ENCODE measurements around the gene LIN7A.

DNA sequence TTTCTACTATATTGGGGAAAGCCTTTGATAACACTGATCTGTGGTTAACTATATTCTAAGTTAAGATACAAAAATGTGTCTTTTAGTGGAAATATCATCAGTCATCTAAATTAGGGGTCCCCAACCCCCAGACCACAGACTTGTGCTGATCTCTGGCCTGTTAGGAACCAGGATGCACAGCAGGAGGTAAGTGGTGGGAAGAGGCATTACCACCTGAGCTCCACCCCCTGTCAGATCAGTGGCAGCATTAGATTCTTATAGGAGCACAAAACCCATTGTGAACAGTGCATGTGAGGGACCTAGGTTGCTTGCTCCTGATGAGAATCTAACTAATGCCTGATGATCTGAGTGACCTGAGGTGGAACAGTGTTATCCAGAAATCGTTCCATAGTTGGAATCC lies 28.3 kb upstream of the LIN7A start:
- TF ChIP-seq POLR2AphosphoS5 (IDR thresholded peaks at IDR 0.05) (no peak), CTCF (IDR thresholded peaks at IDR 0.05) (no peak)

All from esophagus muscularis mucosa (tissue), 3 donors.